Hepatocyte (in vitro differentiated cells): ENCODE measurements around the gene XXYLT1.

Experiments
- CTCF ChIP-seq: fragments of 200-600 bp; sonication (generic); IDR thresholded peaks from 2 replicates; pipeline ENCODE4 v1.5.1; 2016; ENCODE audit warnings: antibody characterized with exemption, mild to moderate bottlenecking; ENCODE audit not compliant: poor library complexity
- EZH2 ChIP-seq: fragments of 200-600 bp; sonication (generic); IDR thresholded peaks from 2 replicates; pipeline ENCODE4 v1.6.1; 2016; ENCODE audit warnings: antibody characterized with exemption, mild to moderate bottlenecking, borderline replicate concordance
- EZH2phosphoT487 ChIP-seq: fragments of 200-600 bp; sonication (generic); IDR thresholded peaks from one replicate; pipeline ENCODE4 v1.6.1; 2018; ENCODE audit warnings: antibody characterized with exemption, mild to moderate bottlenecking, low read depth, moderate library complexity; ENCODE audit not compliant: unreplicated experiment, severe bottlenecking

DNA sequence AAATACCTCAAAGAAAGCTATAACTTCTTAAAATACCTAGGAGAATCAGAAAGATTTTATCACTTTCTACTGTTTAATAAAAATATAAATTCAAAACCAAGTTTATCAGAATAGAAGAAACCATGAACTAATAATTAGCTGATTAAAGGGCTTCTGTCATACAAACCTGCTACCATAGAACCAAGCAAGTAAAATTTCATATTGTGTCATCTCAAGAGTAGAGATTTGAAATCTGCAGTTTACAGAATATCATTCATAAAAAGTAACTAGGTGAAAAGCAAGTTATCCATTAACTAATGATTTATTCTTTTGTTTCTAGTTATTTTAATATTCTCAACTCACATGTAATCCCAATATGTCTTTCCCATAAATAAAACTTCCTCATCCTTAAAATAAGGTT lies 36.8 kb upstream of the XXYLT1 start:
- TF ChIP-seq CTCF (no peak), EZH2 (no peak), EZH2phosphoT487 (no peak)
